ENCODE results near the gene RIOK1. TPM values are rescaled to one million over a fixed set of nuclear protein-coding genes. Genes with fewer than 3 reads are reported as not detected.

Gene RIOK1
- total and polyA plus RNA-seq, 2 of the 13 experiments (the other 11 are each of a cell fraction or from before 2014, with no cell fraction given), result 9.4 to 37.8 TPM

DNA sequence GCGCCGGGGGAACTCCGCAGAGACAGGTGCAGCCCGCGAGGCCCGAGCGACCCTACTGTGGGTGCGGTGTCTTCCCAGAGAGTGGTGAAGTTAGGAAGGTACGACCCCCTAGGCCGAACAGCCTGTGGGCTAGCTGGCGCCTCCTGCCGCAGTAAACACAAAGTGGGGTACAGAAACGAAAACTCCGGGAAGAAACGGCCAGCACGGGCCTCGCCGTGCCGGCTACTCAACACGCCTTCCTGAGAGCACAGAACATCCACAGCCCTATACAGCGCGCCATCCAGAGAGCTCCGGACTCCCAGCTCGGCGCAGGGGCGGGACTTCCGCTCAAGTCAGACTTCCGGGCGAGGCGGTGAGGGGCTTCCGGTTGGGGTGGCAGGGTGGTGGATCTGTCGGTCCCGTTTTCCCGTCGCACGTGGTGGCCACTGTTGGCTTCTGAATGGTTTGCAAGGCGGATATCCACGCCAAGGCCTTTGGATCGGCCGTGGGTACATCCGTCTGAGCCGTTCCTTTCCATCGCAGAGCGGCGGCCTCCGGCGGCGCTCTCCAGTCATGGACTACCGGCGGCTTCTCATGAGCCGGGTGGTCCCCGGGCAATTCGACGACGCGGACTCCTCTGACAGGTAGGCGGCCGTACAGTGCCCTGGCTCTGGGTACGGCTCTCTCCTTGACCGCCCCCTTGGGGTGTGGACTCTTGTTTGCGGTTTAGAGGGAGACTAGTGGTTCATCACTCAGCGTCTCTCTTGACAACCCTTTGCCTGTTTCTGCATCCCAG is at the start of gene RIOK1, which contains the start of gene CAGE1 (continued):
- TF ChIP-seq, protein P1, sequence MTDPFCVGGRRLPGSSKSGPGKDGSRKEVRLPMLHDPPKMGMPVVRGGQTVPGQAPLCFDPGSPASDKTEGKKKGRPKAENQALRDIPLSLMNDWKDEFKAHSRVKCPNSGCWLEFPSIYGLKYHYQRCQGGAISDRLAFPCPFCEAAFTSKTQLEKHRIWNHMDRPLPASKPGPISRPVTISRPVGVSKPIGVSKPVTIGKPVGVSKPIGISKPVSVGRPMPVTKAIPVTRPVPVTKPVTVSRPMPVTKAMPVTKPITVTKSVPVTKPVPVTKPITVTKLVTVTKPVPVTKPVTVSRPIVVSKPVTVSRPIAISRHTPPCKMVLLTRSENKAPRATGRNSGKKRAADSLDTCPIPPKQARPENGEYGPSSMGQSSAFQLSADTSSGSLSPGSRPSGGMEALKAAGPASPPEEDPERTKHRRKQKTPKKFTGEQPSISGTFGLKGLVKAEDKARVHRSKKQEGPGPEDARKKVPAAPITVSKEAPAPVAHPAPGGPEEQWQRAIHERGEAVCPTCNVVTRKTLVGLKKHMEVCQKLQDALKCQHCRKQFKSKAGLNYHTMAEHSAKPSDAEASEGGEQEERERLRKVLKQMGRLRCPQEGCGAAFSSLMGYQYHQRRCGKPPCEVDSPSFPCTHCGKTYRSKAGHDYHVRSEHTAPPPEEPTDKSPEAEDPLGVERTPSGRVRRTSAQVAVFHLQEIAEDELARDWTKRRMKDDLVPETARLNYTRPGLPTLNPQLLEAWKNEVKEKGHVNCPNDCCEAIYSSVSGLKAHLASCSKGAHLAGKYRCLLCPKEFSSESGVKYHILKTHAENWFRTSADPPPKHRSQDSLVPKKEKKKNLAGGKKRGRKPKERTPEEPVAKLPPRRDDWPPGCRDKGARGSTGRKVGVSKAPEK (CRISPR knock-in tag; IDR thresholded peaks at IDR 0.05; ENCODE audit: borderline replicate concordance), result no peak
- TF ChIP-seq ZFP37 (CRISPR knock-in tag; IDR thresholded peaks at IDR 0.05; ENCODE audit: borderline replicate concordance) (no peak; the same call in 1 of the 2 replicates), NCOR1 (IDR thresholded peaks at IDR 0.05; ENCODE audit: borderline replicate concordance, low read length) (0 out of 2 replicates have a peak, but pooled peaks have one; percentile 30), GABPB1 (CRISPR knock-in tag; IDR thresholded peaks at IDR 0.05) (peak; percentile 100), ZNF329 (CRISPR knock-in tag; IDR thresholded peaks at IDR 0.05; ENCODE audit: low read depth) (peak; percentile 44; the same call in 1 of the 2 replicates), SAFB2 (CRISPR knock-in tag; IDR thresholded peaks at IDR 0.05; ENCODE audit: borderline replicate concordance, low read depth) (peak; percentile 88; the same call in 1 of the 2 replicates), GPN1 (CRISPR knock-in tag; IDR thresholded peaks at IDR 0.05; ENCODE audit: borderline replicate concordance) (no peak), ZFP62 (CRISPR knock-in tag; IDR thresholded peaks at IDR 0.05) (no peak), SIX1 (CRISPR knock-in tag; IDR thresholded peaks at IDR 0.05; ENCODE audit: borderline replicate concordance) (peak; percentile 64), POLR2A (IDR thresholded peaks at IDR 0.05; ENCODE audit: insufficient read depth in 1 of 2, low read depth in 2 of 2, low read length in 2 of 2) (peak; percentile 96 to 97), TEAD3 (CRISPR knock-in tag; optimal IDR thresholded peaks at IDR 0.05; ENCODE audit: borderline replicate concordance) (peak; percentile 69), MTERF4 (CRISPR knock-in tag; IDR thresholded peaks at IDR 0.05) (peak; percentile 93), TRIM24 (CRISPR knock-in tag; IDR thresholded peaks at IDR 0.05) (no peak), ZNF317 (CRISPR knock-in tag; IDR thresholded peaks at IDR 0.05) (peak; percentile 86; the same call in 1 of the 2 replicates), ZNF205 (CRISPR knock-in tag; IDR thresholded peaks at IDR 0.05) (peak; percentile 67; the same call in 1 of the 2 replicates)
- TF ChIP-seq, protein P2, sequence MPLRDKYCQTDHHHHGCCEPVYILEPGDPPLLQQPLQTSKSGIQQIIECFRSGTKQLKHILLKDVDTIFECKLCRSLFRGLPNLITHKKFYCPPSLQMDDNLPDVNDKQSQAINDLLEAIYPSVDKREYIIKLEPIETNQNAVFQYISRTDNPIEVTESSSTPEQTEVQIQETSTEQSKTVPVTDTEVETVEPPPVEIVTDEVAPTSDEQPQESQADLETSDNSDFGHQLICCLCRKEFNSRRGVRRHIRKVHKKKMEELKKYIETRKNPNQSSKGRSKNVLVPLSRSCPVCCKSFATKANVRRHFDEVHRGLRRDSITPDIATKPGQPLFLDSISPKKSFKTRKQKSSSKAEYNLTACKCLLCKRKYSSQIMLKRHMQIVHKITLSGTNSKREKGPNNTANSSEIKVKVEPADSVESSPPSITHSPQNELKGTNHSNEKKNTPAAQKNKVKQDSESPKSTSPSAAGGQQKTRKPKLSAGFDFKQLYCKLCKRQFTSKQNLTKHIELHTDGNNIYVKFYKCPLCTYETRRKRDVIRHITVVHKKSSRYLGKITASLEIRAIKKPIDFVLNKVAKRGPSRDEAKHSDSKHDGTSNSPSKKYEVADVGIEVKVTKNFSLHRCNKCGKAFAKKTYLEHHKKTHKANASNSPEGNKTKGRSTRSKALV (CRISPR knock-in tag; IDR thresholded peaks at IDR 0.05), result peak; percentile 76
- TF ChIP-seq, protein P3, sequence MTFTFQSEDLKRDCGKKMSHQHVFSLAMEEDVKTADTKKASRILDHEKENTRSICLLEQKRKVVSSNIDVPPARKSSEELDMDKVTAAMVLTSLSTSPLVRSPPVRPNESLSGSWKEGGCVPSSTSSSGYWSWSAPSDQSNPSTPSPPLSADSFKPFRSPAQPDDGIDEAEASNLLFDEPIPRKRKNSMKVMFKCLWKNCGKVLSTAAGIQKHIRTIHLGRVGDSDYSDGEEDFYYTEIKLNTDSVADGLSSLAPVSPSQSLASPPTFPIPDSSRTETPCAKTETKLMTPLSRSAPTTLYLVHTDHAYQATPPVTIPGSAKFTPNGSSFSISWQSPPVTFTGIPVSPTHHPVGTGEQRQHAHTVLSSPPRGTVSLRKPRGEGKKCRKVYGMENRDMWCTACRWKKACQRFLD (CRISPR knock-in tag; IDR thresholded peaks at IDR 0.05; ENCODE audit: borderline replicate concordance), result peak; percentile 97; the same call in 1 of the 2 replicates
- TF ChIP-seq, protein P4, sequence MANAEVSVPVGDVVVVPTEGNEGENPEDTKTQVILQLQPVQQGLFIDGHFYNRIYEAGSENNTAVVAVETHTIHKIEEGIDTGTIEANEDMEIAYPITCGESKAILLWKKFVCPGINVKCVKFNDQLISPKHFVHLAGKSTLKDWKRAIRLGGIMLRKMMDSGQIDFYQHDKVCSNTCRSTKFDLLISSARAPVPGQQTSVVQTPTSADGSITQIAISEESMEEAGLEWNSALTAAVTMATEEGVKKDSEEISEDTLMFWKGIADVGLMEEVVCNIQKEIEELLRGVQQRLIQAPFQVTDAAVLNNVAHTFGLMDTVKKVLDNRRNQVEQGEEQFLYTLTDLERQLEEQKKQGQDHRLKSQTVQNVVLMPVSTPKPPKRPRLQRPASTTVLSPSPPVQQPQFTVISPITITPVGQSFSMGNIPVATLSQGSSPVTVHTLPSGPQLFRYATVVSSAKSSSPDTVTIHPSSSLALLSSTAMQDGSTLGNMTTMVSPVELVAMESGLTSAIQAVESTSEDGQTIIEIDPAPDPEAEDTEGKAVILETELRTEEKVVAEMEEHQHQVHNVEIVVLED (CRISPR knock-in tag; IDR thresholded peaks at IDR 0.05; ENCODE audit: borderline replicate concordance), result peak; percentile 84

Measured in HepG2 (cell line).